GM12801 (cell line): ENCODE data around the gene SAG.

ENCODE experiments used
- CTCF ChIP-seq: IDR thresholded peaks from one replicate; pipeline ENCODE4 v1.5.1; 2011; ENCODE audit warnings: control low read depth; ENCODE audit not compliant: insufficient read length; ENCODE audit errors: extremely low read depth

SAG gene

GRCh38 chr2:233341296-233341695 lies 33.7 kb downstream of the SAG start:
- no peak for TF ChIP-seq CTCF

- no peak for TF ChIP-seq CTCF
Measured at GRCh38 chr2:233342301-233342700, 34.7 kb downstream of the SAG start.

GRCh38 chr2:233343171-233343705 lies 35.6 kb downstream of the SAG start:
- TF ChIP-seq CTCF = no peak

GRCh38 chr2:233346376-233346775 lies 38.8 kb downstream of the SAG start:
- TF ChIP-seq CTCF = no peak

GRCh38 chr2:233346930-233347329 lies 39.3 kb downstream of the SAG start:
- TF ChIP-seq CTCF = no peak

GRCh38 chr2:233349005-233349998 lies 41.7 kb downstream of the SAG start:
- no peak for TF ChIP-seq CTCF

GRCh38 chr2:233350708-233351107 lies 43.1 kb downstream of the SAG start:
- TF ChIP-seq CTCF = no peak
